HG03457 (cell line): ENCODE data around the gene KLF17.

Source experiments
- ATAC-seq: cut with Tn5 transposase; IDR thresholded peaks from one replicate; pipeline ENCODE4 v1.9.1; 2021; ENCODE audit warnings: moderate number of reproducible peaks; ENCODE audit not compliant: unreplicated experiment

Gene KLF17

GRCh38 chr1:44118682-44119081 is at the start of gene KLF17:
KLF17 (plus strand) TSS chr1:44118821; CDS start chr1:44118908, 87 bp downstream.
- ATAC-seq, result no peak

- no peak for ATAC-seq
These were observed 47.2 kb upstream of the KLF17 start for GRCh38 chr1:44071461-44071860.

DNA sequence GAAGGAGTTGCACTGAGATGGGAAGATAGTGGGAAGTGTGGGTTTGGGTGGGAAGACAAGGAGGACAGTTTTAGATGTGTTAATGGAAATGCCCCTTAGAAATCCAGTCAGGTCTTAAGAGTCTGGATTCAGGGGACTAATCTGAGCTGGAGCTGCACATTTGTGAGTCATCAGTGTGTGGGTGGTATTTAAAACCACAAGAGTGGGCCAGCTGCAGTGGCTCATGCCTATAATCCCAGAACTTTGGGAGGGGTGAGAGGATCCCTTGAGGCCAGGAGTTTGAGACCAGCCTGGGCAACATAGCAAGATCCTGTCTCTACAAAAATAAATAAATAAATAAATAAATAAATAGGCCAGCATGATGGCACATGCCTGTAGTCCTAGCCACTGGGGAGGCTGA is 46.4 kb upstream of the KLF17 start:
- ATAC-seq, result no peak

GRCh38 chr1:44072821-44073220 is 45.8 kb upstream of the KLF17 start:
- ATAC-seq, result no peak

DNA sequence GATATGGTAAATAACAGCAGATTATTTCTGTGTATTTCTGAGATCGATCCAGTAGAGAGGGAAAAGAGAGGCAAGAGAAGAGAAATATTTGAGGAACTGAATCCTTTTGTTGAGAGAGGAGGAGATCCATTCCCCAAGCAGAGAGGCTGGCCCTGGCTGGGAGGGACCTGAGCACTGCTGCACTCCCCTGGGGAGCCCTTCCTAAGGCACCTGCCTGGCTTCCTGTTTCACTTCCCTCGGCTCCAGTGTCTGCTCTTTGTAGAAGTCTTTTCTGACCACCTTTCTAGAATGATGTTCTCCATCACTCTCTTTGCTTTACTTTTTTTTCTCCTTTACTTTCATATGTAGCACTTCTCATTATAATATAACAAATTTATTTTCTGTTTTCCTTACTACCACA is 45.1 kb upstream of the KLF17 start:
- no peak for ATAC-seq

GRCh38 chr1:44074415-44074814 is 44.2 kb upstream of the KLF17 start:
- no peak for ATAC-seq

DNA sequence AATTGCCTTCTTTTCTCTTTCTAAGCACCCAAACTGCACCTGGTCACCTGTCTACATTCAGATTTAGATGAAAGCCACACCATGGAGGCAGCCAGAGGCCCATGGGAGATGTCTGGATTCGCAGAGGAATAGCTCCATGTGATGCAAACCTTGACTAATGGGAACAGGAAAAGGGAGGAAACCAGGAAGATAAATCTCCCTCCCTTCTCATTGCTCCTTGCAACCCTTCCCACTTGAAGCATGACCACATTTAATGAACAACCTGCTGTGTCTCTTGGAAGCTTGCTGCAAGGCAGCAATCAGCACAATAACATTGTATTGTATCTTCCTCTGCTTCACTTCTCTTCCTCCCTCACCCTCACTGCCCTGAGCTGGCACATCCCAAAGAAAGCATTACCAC is 42.6 kb upstream of the KLF17 start:
- no peak for ATAC-seq

DNA sequence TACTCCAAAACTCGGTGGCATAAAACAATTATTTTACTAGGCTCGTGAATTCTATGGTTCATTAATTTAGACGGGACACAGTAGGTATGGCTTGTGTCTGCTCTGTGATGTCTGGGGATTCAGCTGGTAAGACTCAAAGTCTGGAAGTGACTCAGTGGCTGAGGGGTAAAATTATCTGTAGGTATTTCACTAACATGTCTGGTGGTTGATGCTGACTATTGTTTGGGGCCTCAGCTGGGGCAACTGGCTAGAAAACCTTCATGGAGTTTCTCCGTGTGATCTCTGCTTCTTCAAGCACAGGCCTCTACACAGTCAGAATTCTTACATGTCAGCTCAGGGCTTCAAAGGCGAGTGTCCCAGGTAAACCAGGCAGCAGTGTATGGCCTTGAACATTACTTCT is 41.2 kb upstream of the KLF17 start:
- no peak for ATAC-seq

DNA sequence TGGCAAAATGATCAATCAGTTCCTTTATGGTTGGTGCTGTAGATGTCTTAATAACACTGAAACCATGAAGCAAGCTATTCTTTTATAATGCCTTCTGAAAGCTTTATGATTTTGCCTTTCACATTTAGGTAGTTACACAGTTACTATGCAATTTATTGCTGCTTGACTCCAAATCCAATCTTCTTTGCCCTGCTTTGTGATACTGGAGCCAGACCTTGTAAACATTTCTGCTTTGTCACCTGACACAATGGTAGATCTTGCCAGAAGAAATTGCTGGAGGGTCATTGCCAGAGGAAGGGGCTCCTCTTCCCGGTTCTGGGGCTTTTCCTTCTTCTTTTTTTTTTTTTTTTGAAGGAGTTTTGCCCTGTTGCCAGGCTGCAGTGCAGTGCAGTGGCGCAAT is 40.5 kb upstream of the KLF17 start:
- no peak for ATAC-seq

- ATAC-seq, result no peak
These were observed 39.1 kb upstream of the KLF17 start for GRCh38 chr1:44079566-44079965.

DNA sequence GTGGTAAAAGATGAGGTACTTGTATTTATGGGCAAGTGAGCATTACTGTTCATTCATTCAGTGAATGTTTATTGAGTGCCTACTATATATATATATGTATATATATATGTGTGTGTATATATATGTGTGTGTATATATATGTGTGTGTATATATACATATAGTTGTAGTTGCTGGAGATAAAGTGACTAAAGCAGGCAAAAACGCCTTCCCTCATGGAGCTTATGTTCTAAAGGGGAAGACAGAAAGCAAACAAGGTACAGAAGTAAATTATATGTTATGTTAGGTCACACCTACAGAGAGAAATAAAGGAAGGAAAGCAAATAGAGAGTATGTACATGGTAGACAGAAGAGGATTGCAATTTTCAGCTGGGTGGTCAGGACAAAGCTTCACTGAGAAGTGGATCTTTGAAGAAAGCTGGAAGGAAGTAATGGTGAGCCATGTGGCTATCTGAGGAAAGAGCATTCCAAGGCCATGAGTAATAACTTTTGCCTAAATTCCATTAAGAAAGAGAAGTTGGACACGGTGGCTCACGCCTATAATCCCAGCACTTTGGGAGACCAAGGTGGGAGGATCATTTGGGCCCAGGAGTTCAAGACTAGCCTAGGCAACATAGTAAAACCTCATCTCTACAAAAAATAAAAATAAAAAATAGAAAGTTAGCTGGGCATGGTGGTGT is 33.5 kb upstream of the KLF17 start:
- no peak for ATAC-seq

GRCh38 chr1:44086692-44087474 is 31.7 kb upstream of the KLF17 start:
- ATAC-seq, result no peak

DNA sequence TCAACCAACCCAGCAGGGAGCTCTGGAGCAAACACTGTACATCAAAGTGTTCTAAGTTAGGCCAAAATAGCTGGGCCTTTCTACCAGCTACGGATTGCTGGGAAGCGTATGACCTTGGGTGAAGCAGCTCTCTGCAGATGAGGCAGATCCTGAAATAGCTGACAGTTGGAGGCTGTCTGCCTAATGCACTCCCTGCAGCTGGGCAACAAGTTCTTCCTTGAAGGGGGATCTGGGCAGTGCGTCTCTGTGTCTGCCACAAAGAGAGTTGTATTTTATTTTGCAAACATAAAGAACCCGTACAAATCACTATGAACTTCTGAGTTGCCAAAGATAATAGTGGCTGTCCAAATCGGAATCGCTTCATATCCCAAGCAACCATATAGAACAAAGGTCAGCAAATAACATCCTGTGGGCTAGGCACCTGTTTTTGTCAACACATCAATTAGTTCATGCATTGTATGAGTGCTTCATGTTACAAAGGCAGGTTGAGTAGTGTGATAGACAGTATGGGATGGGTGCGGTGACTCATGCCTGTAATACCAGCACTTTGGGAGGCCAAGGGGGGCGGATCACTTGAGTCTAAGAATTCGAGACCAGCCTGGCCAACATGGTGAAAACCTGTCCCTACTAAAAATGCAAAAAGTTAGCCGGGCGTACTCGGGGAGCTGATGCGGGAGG is 29.1 kb upstream of the KLF17 start:
- no peak for ATAC-seq

DNA sequence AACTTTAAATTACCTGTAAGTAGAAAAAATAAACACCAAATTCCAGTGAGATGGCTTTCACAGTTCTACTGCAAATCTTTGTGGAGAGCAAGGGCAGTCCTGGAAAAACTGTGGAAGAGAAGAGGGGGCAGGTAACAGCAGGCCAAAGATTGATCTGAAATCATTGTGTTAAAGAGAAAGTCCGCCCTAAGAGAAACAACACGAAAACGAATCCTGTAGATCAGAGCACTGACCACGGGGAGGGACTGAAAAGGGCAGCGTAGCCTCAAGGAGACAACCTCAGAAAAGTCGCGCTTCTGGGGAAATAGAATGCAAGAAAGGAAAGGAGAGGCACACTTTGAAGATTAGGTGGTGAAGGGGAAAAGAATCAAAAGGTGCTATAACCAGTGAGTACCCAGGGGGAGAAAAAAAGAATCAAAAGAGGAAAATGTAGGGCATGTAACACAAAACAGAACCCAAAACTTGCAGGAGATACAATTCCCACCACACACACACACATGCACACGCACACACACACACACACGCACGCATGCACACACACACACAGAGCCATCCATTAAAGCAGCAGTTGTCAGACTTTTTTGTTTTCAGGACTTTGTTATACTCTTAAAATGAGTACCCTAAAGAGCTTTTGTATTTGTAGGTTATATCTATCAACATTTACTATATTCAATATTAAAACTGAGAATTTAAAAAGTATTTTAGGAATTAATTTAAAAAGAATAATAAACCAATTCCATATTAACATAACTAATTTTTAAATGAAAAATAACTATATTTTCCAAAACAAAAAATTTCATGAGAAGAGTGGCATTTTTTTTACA is 28.0 kb upstream of the KLF17 start:
- no peak for ATAC-seq

GRCh38 chr1:44094047-44094446 is 24.6 kb upstream of the KLF17 start:
- ATAC-seq, result no peak

GRCh38 chr1:44100183-44100868 is 18.3 kb upstream of the KLF17 start:
- no peak for ATAC-seq

DNA sequence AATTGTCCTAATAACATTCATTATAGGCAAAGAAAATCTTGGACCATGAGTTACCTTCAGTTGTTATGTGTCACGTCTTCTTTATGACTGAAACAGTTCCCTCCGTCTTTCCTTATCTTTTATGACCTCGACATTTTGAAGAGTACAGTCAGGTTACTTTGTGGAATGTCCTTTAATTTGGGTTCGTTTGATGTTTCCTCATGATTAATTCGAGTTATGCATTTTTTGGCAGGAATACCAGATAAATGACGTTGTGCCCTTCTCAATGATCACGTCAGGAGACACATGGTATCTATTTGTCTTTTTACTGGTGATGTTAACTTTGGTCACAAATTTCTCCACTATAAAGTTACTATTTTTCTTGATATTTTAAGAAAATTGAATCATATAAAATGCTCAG is 17.3 kb upstream of the KLF17 start:
- no peak for ATAC-seq

GRCh38 chr1:44103270-44104131 is 15.1 kb upstream of the KLF17 start:
- no peak for ATAC-seq

GRCh38 chr1:44105810-44106209 is 12.8 kb upstream of the KLF17 start:
- ATAC-seq, result no peak

GRCh38 chr1:44108241-44108640 is 10.4 kb upstream of the KLF17 start:
- no peak for ATAC-seq
